IMR-90 (cell line): Measurements from ENCODE around the gene CTRB1. TPM values are rescaled to one million over a fixed set of nuclear protein-coding genes. Genes with fewer than 3 reads are reported as not detected.

Experiments
- ATAC-seq: fragments of 200-7000 bp; cut with Tn5 transposase; 2 replicates; pipeline ENCODE4 v1.9.1; 2020; ENCODE audit warnings: low read depth, mild to moderate bottlenecking, moderate library complexity
- BruUV-seq: library from RNA; stranded (reverse); fragments of 400-500 nt; replicated peaks from 2 replicates; lab custom pipeline; 2021; lab: Mats Ljungman, UMichigan
- CTCF ChIA-PET: fragments of 300-600 bp; formaldehyde crosslinking; extraction: SDS; loops from one replicate; lab custom pipeline; 2021; ENCODE audit warnings: antibody characterized with exemption; lab: Yijun Ruan, JAX
- POLR2A ChIA-PET: fragments of 300-600 bp; sonication (Branson Sonifier 250); formaldehyde crosslinking; loops from one replicate; lab custom pipeline; 2022; ENCODE audit warnings: antibody characterized with exemption; ENCODE audit not compliant: unreplicated experiment; lab: Charles Lee
- DNase-seq: peaks from one replicate; pipeline ENCODE4 v3.0.0; 2013
- H2AFZ ChIP-seq: replicated peaks from 2 replicates; pipeline ENCODE3; 2013; ENCODE audit warnings: low read length, mild to moderate bottlenecking; ENCODE audit not compliant: poor library complexity
- H2AK5ac ChIP-seq: 2 replicates; pipeline ENCODE4 v1.6.1; 2013; ENCODE audit warnings: low read depth, low read length, inconsistent platforms
- H2AK9ac ChIP-seq: replicated peaks from 2 replicates; pipeline ENCODE3; 2013; ENCODE audit warnings: mild to moderate bottlenecking, low read depth, low read length, moderate library complexity; ENCODE audit not compliant: poor library complexity
- H2BK120ac ChIP-seq: 2 replicates; pipeline ENCODE4 v1.6.1; 2013; ENCODE audit warnings: low read depth, low read length, inconsistent platforms
- H2BK15ac ChIP-seq: 3 replicates; pipeline ENCODE4 v1.6.1; 2013; ENCODE audit warnings: low read depth, low read length, inconsistent platforms
- H2BK20ac ChIP-seq: 2 replicates; pipeline ENCODE4 v1.6.1; 2013; ENCODE audit warnings: low read depth, mild to moderate bottlenecking, inconsistent platforms, low read length, moderate library complexity
- H2BK5ac ChIP-seq: 2 replicates; pipeline ENCODE4 v1.6.1; 2013; ENCODE audit warnings: mild to moderate bottlenecking, low read depth, low read length, inconsistent platforms; ENCODE audit not compliant: poor library complexity, severe bottlenecking
- H3K14ac ChIP-seq: replicated peaks from 2 replicates; pipeline ENCODE4 v1.6.1; 2013; ENCODE audit warnings: low read depth, low read length, inconsistent platforms
- H3K18ac ChIP-seq: 2 replicates; pipeline ENCODE4 v1.6.1; 2013; ENCODE audit warnings: low read depth, low read length, control low read depth
- H3K23ac ChIP-seq: 2 replicates; pipeline ENCODE4 v1.6.1; 2013; ENCODE audit warnings: low read depth, low read length, inconsistent platforms
- H3K27ac ChIP-seq: 2 replicates; pipeline ENCODE4 v1.5.1; 2013; ENCODE audit warnings: mild to moderate bottlenecking, control low read depth, low read length; ENCODE audit not compliant: insufficient read depth
- H3K27me3 ChIP-seq: 2 replicates; pipeline ENCODE4 v1.6.1; 2013; ENCODE audit warnings: low read length; ENCODE audit not compliant: control insufficient read depth, insufficient read depth
- H3K36me3 ChIP-seq: 2 replicates; pipeline ENCODE4 v1.6.1; 2013; ENCODE audit warnings: low read length, mixed read lengths; ENCODE audit not compliant: control insufficient read depth, insufficient read depth
- H3K4ac ChIP-seq: 2 replicates; pipeline ENCODE4 v1.6.1; 2013; ENCODE audit warnings: low read depth, low read length, inconsistent platforms
- H3K4me1 ChIP-seq: 2 replicates; pipeline ENCODE4 v1.6.1; 2013; ENCODE audit warnings: low read length, mixed read lengths; ENCODE audit not compliant: control insufficient read depth, insufficient read depth
- H3K4me2 ChIP-seq: 2 replicates; pipeline ENCODE4 v1.6.1; 2013; ENCODE audit warnings: low read depth, mild to moderate bottlenecking, control low read depth, low read length, moderate library complexity
- H3K4me3 ChIP-seq: 2 replicates; pipeline ENCODE4 v1.5.1; 2013; ENCODE audit warnings: low read depth, mild to moderate bottlenecking, control low read depth, low read length, moderate library complexity; ENCODE audit not compliant: insufficient read depth
- H3K56ac ChIP-seq: 2 replicates; pipeline ENCODE4 v1.6.1; 2013; ENCODE audit warnings: low read length, inconsistent platforms; ENCODE audit not compliant: insufficient read depth; ENCODE audit errors: extremely low read depth
- H3K79me1 ChIP-seq, 2 experiments: 2 replicates each; pipeline ENCODE4 v1.6.1; 2013; ENCODE audit warnings: low read length in 2 of 2, inconsistent platforms in 1 of 2, low read depth in 1 of 2
- H3K9ac ChIP-seq: 2 replicates; pipeline ENCODE4 v1.6.1; 2013; ENCODE audit warnings: low read depth, low read length, control low read depth
- H3K9me1 ChIP-seq: 2 replicates; pipeline ENCODE4 v1.6.1; 2013; ENCODE audit warnings: low read length, inconsistent platforms; ENCODE audit not compliant: insufficient read depth
- H3K9me3 ChIP-seq: 2 replicates; pipeline ENCODE4 v1.6.1; 2013; ENCODE audit warnings: low read length; ENCODE audit not compliant: control insufficient read depth, insufficient read depth
- H4K20me1 ChIP-seq: 2 replicates; pipeline ENCODE4 v1.6.1; 2013; ENCODE audit warnings: low read length, inconsistent platforms; ENCODE audit not compliant: insufficient read depth
- H4K5ac ChIP-seq: 2 replicates; pipeline ENCODE4 v1.6.1; 2013; ENCODE audit warnings: mild to moderate bottlenecking, low read depth, low read length, control low read depth
- H4K8ac ChIP-seq, 2 experiments: 2 replicates each; pipeline ENCODE4 v1.6.1; 2013; ENCODE audit warnings: low read depth in 2 of 2, low read length in 2 of 2, control low read depth in 1 of 2, inconsistent platforms in 1 of 2
- H4K91ac ChIP-seq: 2 replicates; pipeline ENCODE4 v1.6.1; 2013; ENCODE audit warnings: low read depth, low read length, inconsistent platforms; ENCODE audit not compliant: insufficient read depth
- BHLHE40 ChIP-seq: fragments of 150-350 bp; IDR thresholded peaks from 2 replicates; pipeline ENCODE4 v1.6.1; 2016; ENCODE audit warnings: mild to moderate bottlenecking, low read depth, low read length
- CEBPB ChIP-seq: IDR thresholded peaks from 2 replicates; pipeline ENCODE4 v1.6.1; 2012; ENCODE audit warnings: low read depth, low read length, improper control_type of control experiment
- FOS ChIP-seq: fragments of 150-350 bp; IDR thresholded peaks from 2 replicates; pipeline ENCODE4 v1.6.1; 2016; ENCODE audit warnings: low read depth, low read length
- MAZ ChIP-seq: IDR thresholded peaks from 2 replicates; pipeline ENCODE4 v1.6.1; 2012; ENCODE audit warnings: low read depth, mild to moderate bottlenecking, low read length, improper control_type of control experiment, moderate library complexity, borderline replicate concordance
- NFE2L2 ChIP-seq: fragments of 150-350 bp; IDR thresholded peaks from 2 replicates; pipeline ENCODE4 v1.6.1; 2016; ENCODE audit warnings: low read depth, mild to moderate bottlenecking, low read length
- POLR2A ChIP-seq: IDR thresholded peaks from 2 replicates; pipeline ENCODE4 v1.6.1; 2012; ENCODE audit warnings: mild to moderate bottlenecking, low read depth, low read length
- RAD21 ChIP-seq: IDR thresholded peaks from 2 replicates; pipeline ENCODE4 v1.6.1; 2012; ENCODE audit warnings: low read length, improper control_type of control experiment
- WGBS, 2 experiments: methylation state at CpG; one replicate each; pipeline versions ENCODE4 v1.1.5 to v1.1.7; 2013; ENCODE audit warnings: missing lambda C conversion rate in 2 of 2; ENCODE audit not compliant: insufficient read length in 1 of 2; ENCODE audit errors: extremely low coverage in 2 of 2; 5-methylcytosine and 5-hydroxymethylcytosine counted together
- dilution Hi-C: fragments of 300-500 bp; cut with HindIII; formaldehyde crosslinking; loops from one replicate; pipeline ENCODE4 v1.14.3; 2018; ENCODE audit warnings: low sequenced_read_pairs; ENCODE audit not compliant: unreplicated experiment
- in situ Hi-C: fragments of 300-500 bp; cut with MboI; formaldehyde crosslinking; loops from 3 replicates; pipeline ENCODE4 v1.14.3; 2019; ENCODE audit warnings: low sequenced_read_pairs, inconsistent platforms, mixed read lengths
- intact Hi-C: fragments of 100-400 bp; cut with micrococcal nuclease; formaldehyde crosslinking; loops from 2 replicates; pipeline ENCODE4 v1.10.0; 2022
- polyA plus RNA-seq, 3 experiments: library from polyadenylated mRNA; depleted of rRNA; stranded (reverse); fragments of >200 nt; gene quantifications; 2 replicates each; pipeline ENCODE4 v1.2.3, GENCODE V29; 2012; ENCODE audit warnings: low replicate concordance in 1 of 3
- total RNA-seq: library from RNA; depleted of rRNA; stranded (reverse); fragments of >200 nt; gene quantifications from 2 replicates; pipeline ENCODE4 v1.2.3, GENCODE V29; 2012
- TF ChIP-seq, protein P1 (sequence below): fragments of 150-350 bp; IDR thresholded peaks from 2 replicates; pipeline ENCODE4 v1.6.1; 2017; ENCODE audit warnings: mild to moderate bottlenecking, antibody characterized with exemption, low read length, low read depth

The CTRB1 gene
- total and polyA plus RNA-seq, 2 of the 4 experiments (the other 2 are of a cell fraction): not detected

DNA sequence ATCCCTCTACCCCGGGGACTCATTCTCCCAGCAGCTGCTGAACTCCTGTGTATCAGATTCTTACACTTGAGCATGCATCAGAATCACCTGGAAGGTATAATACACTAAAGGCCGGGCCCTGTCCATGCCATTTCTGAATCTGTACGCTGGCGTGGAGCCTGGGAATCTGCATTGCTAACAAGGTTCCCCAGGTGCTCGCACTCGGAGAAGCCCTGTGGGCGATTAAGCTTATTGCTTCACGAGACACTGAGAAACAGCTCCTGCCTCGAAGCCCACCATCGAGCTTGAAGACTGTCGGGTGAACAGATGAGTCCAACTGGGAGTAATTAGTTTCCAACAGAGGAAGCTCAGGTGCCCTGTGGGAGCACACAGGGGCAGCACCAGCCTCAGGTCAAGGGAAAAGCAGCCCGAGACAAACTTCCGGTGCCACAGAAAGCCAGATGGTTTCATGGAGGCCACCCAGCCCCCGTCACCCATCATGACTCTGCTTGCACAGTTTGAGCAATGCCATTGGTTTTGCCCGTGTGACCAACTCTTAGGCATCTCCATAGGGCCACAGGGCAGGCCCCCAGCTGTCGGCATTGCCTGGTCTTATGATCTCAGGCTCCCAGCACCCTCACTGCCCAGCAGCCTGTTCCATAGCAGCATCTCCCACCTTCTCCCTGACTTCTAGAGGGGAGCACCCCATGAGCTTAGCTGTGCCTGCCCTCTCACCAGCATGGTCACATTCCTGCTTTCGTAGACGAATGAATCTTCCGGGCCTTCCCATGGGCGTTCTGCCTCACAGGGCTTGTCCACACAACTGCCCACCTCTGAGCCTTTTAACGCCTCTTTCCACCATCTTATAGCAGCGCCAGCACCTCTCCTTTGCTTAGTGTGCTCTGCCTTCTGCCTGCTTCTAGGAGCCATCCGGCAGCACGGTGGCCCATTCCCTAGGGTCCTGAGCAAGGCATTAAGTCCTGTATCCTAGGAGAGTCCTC, 22.7 kb upstream of the CTRB1 start:
- Histone ChIP-seq H3K79me1 (no peaks in the 10 kb centered on the region), H3K56ac (no peak overlapping the region), H3K18ac (no peak overlapping the region), H3K4me2 (no peak overlapping the region), H2AFZ (peak overlapping the region; percentile 11), H2AK9ac (no peak overlapping the region), H2BK120ac (no peak overlapping the region), H2AK5ac (no peak overlapping the region), H3K9me3 (no peaks in the 10 kb centered on the region), H3K23ac (no peak overlapping the region), H3K27ac (no peak overlapping the region), H3K9ac (no peak overlapping the region), H3K4ac (no peak overlapping the region), H3K36me3 (no peaks in the 10 kb centered on the region), H4K20me1 (no peaks in the 10 kb centered on the region), H4K8ac (no peak overlapping the region), H3K27me3 (peaks cover 11% of the 10 kb centered on the region; the same call in 1 of the 2 replicates), H3K14ac (no peak overlapping the region), H2BK5ac (no peak overlapping the region), H3K9me1 (no peaks in the 10 kb centered on the region), H2BK15ac (no peak overlapping the region), H2BK20ac (no peak overlapping the region), H3K4me3 (no peak overlapping the region), H4K5ac (no peak overlapping the region), H3K4me1 (peaks cover 5% of the 10 kb centered on the region; the same call in 1 of the 2 replicates), H4K91ac (no peak overlapping the region)
- ChIA-PET POLR2A (no interaction called here), CTCF (no interaction called here)
- 82% methylated on average over 13 of the region's 24 CpGs; no CpG with 5 or more reads in 1 of the 2 experiments for WGBS, 2 experiments
- no peak for ATAC-seq
- DNase-seq: no peak
- TF ChIP-seq BHLHE40: no peak
- TF ChIP-seq, protein P1, sequence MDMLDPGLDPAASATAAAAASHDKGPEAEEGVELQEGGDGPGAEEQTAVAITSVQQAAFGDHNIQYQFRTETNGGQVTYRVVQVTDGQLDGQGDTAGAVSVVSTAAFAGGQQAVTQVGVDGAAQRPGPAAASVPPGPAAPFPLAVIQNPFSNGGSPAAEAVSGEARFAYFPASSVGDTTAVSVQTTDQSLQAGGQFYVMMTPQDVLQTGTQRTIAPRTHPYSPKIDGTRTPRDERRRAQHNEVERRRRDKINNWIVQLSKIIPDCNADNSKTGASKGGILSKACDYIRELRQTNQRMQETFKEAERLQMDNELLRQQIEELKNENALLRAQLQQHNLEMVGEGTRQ: no peak
- no peak for TF ChIP-seq NFE2L2
- TF ChIP-seq POLR2A: no peak
- TF ChIP-seq CEBPB: no peak
- no peak for TF ChIP-seq MAZ
- no peak for TF ChIP-seq FOS
- no peak for TF ChIP-seq RAD21
- intact Hi-C loops: loop anchor here (10.0 kb wide), 1 partner anchor 429 kb away; the partner anchor contains the start of gene ADAT1
- in situ Hi-C loops: no loop called here
- dilution Hi-C loops: no loop called here
- BruUV-seq: no TSS peak
